Measurements from ENCODE around the gene KRTAP20-1.

KRTAP20-1 gene

GRCh38 chr21:30652891-30653290, 36.7 kb downstream of the KRTAP20-1 start:
- no peak for DNase-seq
